HFFc6 (cell line): ENCODE measurements around the gene DEGS2. TPM values are rescaled to one million over a fixed set of nuclear protein-coding genes. Genes with fewer than 3 reads are reported as not detected.

ENCODE experiments used
- DNase-seq: peaks from one replicate; pipeline ENCODE4 v3.0.0-alpha.2; 2018
- H3K27ac Mint-ChIP-seq: 2 replicates; pipeline ENCODE4 v1.8.0; 2020; ENCODE audit warnings: mild to moderate bottlenecking, mixed read lengths
- H3K27me3 Mint-ChIP-seq: 2 replicates; pipeline ENCODE4 v1.8.0; 2021; ENCODE audit warnings: mild to moderate bottlenecking, moderate library complexity, mixed read lengths; ENCODE audit not compliant: insufficient read depth
- H3K36me3 Mint-ChIP-seq: 2 replicates; pipeline ENCODE4 v1.8.0; 2021; ENCODE audit warnings: low read depth, mixed read lengths
- H3K4me1 Mint-ChIP-seq: 2 replicates; pipeline ENCODE4 v1.8.0; 2020; ENCODE audit warnings: low read depth, mixed read lengths
- H3K4me3 Mint-ChIP-seq: 2 replicates; pipeline ENCODE4 v1.8.0; 2020; ENCODE audit warnings: mild to moderate bottlenecking, moderate library complexity, mixed read lengths
- H3K9me3 Mint-ChIP-seq: 2 replicates; pipeline ENCODE4 v1.8.0; 2020; ENCODE audit warnings: mild to moderate bottlenecking, mixed read lengths
- CTCF ChIP-seq: fragments of 200-600 bp; sonication (generic); IDR thresholded peaks from 2 replicates; pipeline ENCODE4 v1.5.0; 2021; ENCODE audit warnings: antibody characterized with exemption, mild to moderate bottlenecking
- total RNA-seq, 6 experiments: library from RNA; stranded (reverse); fragmentation: NEBNext Ultra II Directional; extraction: Animal tissue kit (Norgen Biotek cat#: 25700); gene quantifications; 2 replicates in 1 of 6; 3 replicates in 5 of 6; pipeline ENCODE4 v1.2.3, GENCODE V29; 2021

The DEGS2 gene
- total RNA-seq, 6 experiments from 2014 or later, result not detected

DNA sequence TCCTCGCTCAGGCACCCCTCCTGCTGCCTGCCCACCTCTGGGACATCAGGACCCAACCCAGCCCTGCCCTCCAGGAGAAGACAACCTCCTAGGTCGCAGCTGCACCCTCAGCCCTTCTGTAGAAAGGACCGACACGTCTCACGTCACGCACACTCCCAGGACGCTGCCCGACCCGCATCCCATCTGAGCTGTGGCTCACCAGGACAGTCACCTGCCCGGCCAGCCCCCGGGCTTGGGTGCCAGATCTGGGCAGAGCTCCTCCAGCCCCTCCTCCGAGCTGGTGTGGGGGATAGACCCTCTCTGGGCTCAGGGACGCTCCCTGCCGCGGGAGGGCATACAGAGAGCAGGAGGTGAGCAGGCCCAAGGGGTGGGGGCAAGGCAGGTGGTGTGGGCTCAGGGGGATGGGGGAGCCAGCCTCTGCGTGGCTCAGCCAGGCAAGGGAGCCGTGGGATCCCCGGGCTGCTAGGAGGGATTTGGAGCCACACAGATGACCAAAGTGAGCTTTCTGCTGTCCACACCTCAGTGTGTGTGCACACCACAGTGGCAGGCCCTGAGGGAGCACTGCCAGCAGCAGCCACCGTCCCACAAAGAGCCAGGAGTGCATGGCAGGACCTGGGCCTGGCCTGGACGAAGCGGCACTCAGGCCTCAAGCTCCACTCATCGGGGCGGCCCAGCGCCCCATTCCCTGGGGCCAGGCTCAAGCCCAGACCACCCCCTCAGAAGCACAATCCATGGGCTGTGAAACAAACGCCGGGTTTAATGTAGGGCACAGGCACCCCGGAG is 13.6 kb downstream of the DEGS2 start:
- Mint-ChIP-seq H3K4me3 (no peak overlapping the region), H3K36me3 (no peaks in the 10 kb centered on the region), H3K27ac (no peak overlapping the region), H3K4me1 (no peaks in the 10 kb centered on the region), H3K27me3 (peaks cover 8% of the 10 kb centered on the region), H3K9me3 (no peaks in the 10 kb centered on the region)
- TF ChIP-seq CTCF, result no peak
- no peak for DNase-seq

DNA sequence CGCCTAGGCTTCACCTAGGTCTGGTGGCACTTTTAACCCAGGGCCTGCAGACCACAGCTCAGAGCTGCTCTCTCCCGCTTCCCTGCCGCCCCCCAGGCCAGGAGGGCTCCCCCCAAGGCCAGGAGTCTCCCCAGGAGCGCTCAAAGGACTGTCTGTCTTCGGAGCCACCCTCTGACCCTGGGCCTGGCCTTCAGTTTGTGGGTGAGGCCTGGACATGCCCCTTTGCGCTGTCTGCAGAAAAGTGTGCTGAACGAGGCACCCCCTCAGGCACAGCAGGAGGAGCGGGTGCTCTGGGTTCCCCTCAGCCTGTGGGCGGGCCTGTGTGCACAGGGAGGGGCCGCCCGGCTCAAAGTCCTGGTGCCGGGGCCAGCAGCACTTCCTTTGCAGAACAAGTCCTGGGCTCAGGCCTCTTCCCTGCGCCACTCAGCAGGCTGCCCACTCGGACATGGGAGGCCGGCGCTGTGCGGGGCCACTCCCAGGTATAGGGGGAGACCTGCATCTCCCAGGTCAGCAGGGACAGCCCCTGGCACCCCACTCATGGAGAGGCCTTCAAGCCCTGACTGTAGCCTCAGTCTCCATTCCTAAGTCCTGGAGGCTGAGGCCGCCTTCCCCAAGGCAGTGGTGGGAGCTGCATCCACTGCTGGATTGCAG is 14.3 kb downstream of the DEGS2 start:
- no peak overlapping the region for H3K4me3 Mint-ChIP-seq
- no peak for TF ChIP-seq CTCF
- no peak for DNase-seq
- peaks cover 14% of the 10 kb centered on the region for H3K27me3 Mint-ChIP-seq
- H3K27ac Mint-ChIP-seq, result no peak overlapping the region
- H3K36me3 Mint-ChIP-seq, result no peaks in the 10 kb centered on the region
- H3K9me3 Mint-ChIP-seq, result no peaks in the 10 kb centered on the region
- H3K4me1 Mint-ChIP-seq, result no peaks in the 10 kb centered on the region

DNA sequence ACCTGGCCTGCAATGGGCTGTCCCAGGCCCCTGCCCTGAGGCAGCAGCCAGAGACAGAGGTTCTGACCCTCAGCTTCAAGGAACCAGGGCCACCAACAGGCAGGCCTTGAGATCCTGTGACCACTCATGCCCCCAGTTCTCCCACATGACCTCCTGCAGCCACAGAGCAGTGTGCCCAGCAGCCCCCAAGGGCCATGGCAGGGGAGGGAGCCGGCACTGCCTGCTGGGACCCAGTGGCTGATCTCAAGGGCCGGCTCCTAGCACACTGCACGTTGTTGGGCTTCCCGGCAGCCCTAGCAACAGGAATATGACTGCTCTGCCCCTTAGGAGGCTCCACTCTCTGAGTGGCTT is 14.8 kb downstream of the DEGS2 start:
- Mint-ChIP-seq H3K4me3 (no peak overlapping the region), H3K36me3 (no peaks in the 10 kb centered on the region), H3K4me1 (no peaks in the 10 kb centered on the region), H3K27ac (no peak overlapping the region), H3K27me3 (peaks cover 14% of the 10 kb centered on the region), H3K9me3 (no peaks in the 10 kb centered on the region)
- no peak for TF ChIP-seq CTCF
- DNase-seq, result no peak

DNA sequence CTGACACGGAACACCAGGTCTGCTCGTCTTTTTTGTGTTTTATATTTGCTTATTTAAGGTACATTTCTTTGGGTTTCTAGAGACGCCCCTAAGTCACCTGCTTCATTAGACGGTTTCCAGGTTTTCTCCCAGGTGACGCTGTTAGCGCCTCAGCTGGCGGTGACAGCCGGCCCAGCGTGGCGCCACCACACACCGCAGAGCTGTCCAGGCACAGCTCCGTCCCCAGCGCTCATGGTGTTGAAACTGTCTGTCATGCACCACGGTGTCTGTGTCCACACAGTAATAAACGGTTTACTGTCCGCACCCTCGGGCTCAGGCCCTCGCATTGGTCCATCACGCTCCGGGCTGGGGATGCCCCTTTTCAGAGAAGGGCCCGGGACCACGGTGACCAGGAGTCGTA is 15.5 kb downstream of the DEGS2 start:
- H3K27ac Mint-ChIP-seq, result no peak overlapping the region
- no peak for DNase-seq
- H3K4me3 Mint-ChIP-seq, result no peak overlapping the region
- no peaks in the 10 kb centered on the region for H3K36me3 Mint-ChIP-seq
- H3K9me3 Mint-ChIP-seq, result no peaks in the 10 kb centered on the region
- peaks cover 14% of the 10 kb centered on the region for H3K27me3 Mint-ChIP-seq
- no peaks in the 10 kb centered on the region for H3K4me1 Mint-ChIP-seq
- no peak for TF ChIP-seq CTCF

GRCh38 chr14:100143523-100143922 is 15.9 kb downstream of the DEGS2 start:
- no peak for DNase-seq
- H3K9me3 Mint-ChIP-seq, result no peaks in the 10 kb centered on the region
- no peak overlapping the region for H3K4me3 Mint-ChIP-seq
- H3K27ac Mint-ChIP-seq, result no peak overlapping the region
- no peaks in the 10 kb centered on the region for H3K36me3 Mint-ChIP-seq
- peaks cover 10% of the 10 kb centered on the region for H3K27me3 Mint-ChIP-seq
- H3K4me1 Mint-ChIP-seq, result no peaks in the 10 kb centered on the region
- TF ChIP-seq CTCF, result no peak
